ENCODE results near the gene CCL14. TPM values are rescaled to one million over a fixed set of nuclear protein-coding genes. Genes with fewer than 3 reads are reported as not detected.

CCL14 gene
- total and polyA plus RNA-seq, 2 of the 13 experiments (the other 11 are each of a cell fraction or from before 2014, with no cell fraction given) = 1.1 to 1.7 TPM

DNA sequence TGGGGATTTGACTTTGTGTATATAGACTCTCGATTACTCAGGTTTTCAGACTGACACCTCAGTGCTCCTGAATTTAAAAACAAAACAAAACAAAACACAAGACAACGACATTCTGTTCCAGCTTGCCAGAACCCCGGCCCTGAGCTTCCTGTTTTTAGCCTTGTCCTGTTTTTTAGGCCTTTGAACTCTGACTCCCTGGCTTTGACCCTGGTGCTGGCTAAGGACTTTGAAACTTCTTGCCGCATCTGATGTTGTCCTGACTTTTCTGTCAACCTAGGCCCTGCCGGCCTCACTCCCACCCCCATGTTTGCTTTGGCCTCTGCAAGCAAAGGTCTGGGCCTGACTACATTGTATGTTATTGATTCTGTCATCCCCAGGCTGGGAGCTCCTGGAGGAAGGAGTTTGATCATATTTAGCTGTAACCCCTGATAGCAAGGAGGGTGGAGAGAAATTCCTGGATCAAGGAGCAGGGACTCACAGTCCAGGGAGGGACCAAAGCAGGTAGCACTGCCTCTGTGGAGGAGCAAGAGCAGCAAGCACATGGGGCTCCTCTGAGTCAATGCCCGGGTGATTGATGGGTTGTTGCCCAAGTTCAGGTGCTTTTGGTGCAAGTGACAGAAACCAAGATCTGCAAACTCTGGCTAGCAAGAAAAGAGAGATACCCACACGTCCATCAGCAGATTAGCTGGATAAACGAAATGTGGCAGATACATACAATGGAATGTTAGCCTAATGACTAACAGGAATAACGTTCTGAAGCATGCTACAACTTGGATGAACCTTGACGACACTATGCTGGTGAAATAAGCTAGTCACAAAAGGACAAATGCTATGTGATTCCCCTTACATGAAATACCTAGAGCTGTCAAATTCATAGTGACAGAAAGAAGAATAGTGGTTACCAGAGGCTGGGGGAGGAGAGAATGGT lies 12.9 kb downstream of the CCL14 start (continued):
- TF ChIP-seq, protein P1, sequence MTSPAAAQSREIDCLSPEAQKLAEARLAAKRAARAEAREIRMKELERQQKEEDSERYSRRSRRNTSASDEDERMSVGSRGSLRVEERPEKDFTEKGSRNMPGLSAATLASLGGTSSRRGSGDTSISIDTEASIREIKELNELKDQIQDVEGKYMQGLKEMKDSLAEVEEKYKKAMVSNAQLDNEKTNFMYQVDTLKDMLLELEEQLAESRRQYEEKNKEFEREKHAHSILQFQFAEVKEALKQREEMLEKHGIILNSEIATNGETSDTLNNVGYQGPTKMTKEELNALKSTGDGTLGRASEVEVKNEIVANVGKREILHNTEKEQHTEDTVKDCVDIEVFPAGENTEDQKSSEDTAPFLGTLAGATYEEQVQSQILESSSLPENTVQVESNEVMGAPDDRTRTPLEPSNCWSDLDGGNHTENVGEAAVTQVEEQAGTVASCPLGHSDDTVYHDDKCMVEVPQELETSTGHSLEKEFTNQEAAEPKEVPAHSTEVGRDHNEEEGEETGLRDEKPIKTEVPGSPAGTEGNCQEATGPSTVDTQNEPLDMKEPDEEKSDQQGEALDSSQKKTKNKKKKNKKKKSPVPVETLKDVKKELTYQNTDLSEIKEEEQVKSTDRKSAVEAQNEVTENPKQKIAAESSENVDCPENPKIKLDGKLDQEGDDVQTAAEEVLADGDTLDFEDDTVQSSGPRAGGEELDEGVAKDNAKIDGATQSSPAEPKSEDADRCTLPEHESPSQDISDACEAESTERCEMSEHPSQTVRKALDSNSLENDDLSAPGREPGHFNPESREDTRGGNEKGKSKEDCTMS (CRISPR knock-in tag; conservative IDR thresholded peaks at IDR 0.05) = no peak
- TF ChIP-seq, protein P2, sequence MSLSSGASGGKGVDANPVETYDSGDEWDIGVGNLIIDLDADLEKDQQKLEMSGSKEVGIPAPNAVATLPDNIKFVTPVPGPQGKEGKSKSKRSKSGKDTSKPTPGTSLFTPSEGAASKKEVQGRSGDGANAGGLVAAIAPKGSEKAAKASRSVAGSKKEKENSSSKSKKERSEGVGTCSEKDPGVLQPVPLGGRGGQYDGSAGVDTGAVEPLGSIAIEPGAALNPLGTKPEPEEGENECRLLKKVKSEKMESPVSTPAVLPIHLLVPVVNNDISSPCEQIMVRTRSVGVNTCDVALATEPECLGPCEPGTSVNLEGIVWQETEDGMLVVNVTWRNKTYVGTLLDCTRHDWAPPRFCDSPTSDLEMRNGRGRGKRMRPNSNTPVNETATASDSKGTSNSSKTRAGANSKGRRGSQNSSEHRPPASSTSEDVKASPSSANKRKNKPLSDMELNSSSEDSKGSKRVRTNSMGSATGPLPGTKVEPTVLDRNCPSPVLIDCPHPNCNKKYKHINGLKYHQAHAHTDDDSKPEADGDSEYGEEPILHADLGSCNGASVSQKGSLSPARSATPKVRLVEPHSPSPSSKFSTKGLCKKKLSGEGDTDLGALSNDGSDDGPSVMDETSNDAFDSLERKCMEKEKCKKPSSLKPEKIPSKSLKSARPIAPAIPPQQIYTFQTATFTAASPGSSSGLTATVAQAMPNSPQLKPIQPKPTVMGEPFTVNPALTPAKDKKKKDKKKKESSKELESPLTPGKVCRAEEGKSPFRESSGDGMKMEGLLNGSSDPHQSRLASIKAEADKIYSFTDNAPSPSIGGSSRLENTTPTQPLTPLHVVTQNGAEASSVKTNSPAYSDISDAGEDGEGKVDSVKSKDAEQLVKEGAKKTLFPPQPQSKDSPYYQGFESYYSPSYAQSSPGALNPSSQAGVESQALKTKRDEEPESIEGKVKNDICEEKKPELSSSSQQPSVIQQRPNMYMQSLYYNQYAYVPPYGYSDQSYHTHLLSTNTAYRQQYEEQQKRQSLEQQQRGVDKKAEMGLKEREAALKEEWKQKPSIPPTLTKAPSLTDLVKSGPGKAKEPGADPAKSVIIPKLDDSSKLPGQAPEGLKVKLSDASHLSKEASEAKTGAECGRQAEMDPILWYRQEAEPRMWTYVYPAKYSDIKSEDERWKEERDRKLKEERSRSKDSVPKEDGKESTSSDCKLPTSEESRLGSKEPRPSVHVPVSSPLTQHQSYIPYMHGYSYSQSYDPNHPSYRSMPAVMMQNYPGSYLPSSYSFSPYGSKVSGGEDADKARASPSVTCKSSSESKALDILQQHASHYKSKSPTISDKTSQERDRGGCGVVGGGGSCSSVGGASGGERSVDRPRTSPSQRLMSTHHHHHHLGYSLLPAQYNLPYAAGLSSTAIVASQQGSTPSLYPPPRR (CRISPR knock-in tag; IDR thresholded peaks at IDR 0.05; ENCODE audit: borderline replicate concordance) = peak; percentile 96
- TF ChIP-seq, protein P3, sequence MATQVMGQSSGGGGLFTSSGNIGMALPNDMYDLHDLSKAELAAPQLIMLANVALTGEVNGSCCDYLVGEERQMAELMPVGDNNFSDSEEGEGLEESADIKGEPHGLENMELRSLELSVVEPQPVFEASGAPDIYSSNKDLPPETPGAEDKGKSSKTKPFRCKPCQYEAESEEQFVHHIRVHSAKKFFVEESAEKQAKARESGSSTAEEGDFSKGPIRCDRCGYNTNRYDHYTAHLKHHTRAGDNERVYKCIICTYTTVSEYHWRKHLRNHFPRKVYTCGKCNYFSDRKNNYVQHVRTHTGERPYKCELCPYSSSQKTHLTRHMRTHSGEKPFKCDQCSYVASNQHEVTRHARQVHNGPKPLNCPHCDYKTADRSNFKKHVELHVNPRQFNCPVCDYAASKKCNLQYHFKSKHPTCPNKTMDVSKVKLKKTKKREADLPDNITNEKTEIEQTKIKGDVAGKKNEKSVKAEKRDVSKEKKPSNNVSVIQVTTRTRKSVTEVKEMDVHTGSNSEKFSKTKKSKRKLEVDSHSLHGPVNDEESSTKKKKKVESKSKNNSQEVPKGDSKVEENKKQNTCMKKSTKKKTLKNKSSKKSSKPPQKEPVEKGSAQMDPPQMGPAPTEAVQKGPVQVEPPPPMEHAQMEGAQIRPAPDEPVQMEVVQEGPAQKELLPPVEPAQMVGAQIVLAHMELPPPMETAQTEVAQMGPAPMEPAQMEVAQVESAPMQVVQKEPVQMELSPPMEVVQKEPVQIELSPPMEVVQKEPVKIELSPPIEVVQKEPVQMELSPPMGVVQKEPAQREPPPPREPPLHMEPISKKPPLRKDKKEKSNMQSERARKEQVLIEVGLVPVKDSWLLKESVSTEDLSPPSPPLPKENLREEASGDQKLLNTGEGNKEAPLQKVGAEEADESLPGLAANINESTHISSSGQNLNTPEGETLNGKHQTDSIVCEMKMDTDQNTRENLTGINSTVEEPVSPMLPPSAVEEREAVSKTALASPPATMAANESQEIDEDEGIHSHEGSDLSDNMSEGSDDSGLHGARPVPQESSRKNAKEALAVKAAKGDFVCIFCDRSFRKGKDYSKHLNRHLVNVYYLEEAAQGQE (IDR thresholded peaks at IDR 0.05; ENCODE audit: borderline replicate concordance in 1 of 2, low read depth in 1 of 2, low read length in 2 of 2) = peak in 1 of 2 experiments; percentile 84; a peak in 2 of 4 replicates
- TF ChIP-seq ZNF331 (CRISPR knock-in tag; IDR thresholded peaks at IDR 0.05) (peak; percentile 86), ZNF878 (CRISPR knock-in tag; IDR thresholded peaks at IDR 0.05) (peak; percentile 82; the same call in 1 of the 2 replicates), MTA1 (CRISPR knock-in tag; IDR thresholded peaks at IDR 0.05; ENCODE audit: borderline replicate concordance) (peak; percentile 97), ZNF274 (CRISPR knock-in tag; IDR thresholded peaks at IDR 0.05) (no peak), ZBTB21 (CRISPR knock-in tag; IDR thresholded peaks at IDR 0.05) (no peak), SMAD1 (CRISPR knock-in tag; IDR thresholded peaks at IDR 0.05; ENCODE audit: borderline replicate concordance, low read depth) (no peak; the same call in 1 of the 2 replicates), ZNF790 (CRISPR knock-in tag; IDR thresholded peaks at IDR 0.05; ENCODE audit: borderline replicate concordance) (no peak), HMGA1 (CRISPR knock-in tag; conservative IDR thresholded peaks at IDR 0.05) (no peak), ZMYM3 (CRISPR knock-in tag; IDR thresholded peaks at IDR 0.05) (peak; percentile 78), ATF7 (IDR thresholded peaks at IDR 0.05) (no peak), ATF7 (CRISPR knock-in tag; IDR thresholded peaks at IDR 0.05) (peak; percentile 93), RBAK (CRISPR knock-in tag; IDR thresholded peaks at IDR 0.05) (no peak)
- TF ChIP-seq, protein P4, sequence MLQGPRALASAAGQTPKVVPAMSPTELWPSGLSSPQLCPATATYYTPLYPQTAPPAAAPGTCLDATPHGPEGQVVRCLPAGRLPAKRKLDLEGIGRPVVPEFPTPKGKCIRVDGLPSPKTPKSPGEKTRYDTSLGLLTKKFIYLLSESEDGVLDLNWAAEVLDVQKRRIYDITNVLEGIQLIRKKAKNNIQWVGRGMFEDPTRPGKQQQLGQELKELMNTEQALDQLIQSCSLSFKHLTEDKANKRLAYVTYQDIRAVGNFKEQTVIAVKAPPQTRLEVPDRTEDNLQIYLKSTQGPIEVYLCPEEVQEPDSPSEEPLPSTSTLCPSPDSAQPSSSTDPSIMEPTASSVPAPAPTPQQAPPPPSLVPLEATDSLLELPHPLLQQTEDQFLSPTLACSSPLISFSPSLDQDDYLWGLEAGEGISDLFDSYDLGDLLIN (CRISPR knock-in tag; IDR thresholded peaks at IDR 0.05; ENCODE audit: borderline replicate concordance) = no peak
